Measurements from ENCODE around the gene LCN12. TPM values are rescaled to one million over a fixed set of nuclear protein-coding genes. Genes with fewer than 3 reads are reported as not detected.
A peak's percentile ranks its signal among the peaks of the same experiment; 100 is the strongest.

Gene LCN12
- polyA plus RNA-seq, 1 donor from 2014 or later: 2.9 TPM

- Histone ChIP-seq H2AFZ (ENCODE audit: low read depth, low read length) (no peak overlapping the region), H3F3A (ENCODE audit: insufficient read depth, low read length, poor library complexity, severe bottlenecking) (no peaks in the 10 kb centered on the region), H3K79me2 (replicated peaks; ENCODE audit: insufficient read depth, low read length) (peaks cover 8% of the 10 kb centered on the region), H3K4me3 (ENCODE audit: low read length) (no peak overlapping the region), H3K36me3 (ENCODE audit: insufficient read depth, low read length) (no peaks in the 10 kb centered on the region), H3K27ac (ENCODE audit: low read length) (no peak overlapping the region), H3K27me3 (ENCODE audit: insufficient read depth, low read depth, low read length) (no peaks in the 10 kb centered on the region), H3K9ac (ENCODE audit: low read length) (no peak overlapping the region), H3K4me2 (ENCODE audit: low read length) (no peak overlapping the region), H3K9me2 (ENCODE audit: insufficient read depth, low read length) (no peaks in the 10 kb centered on the region), H3K9me3 (ENCODE audit: low read length) (no peaks in the 10 kb centered on the region), H4K20me1 (ENCODE audit: insufficient read depth) (no peaks in the 10 kb centered on the region)
- TF ChIP-seq CTCF (IDR thresholded peaks at IDR 0.05; ENCODE audit: poor library complexity, severe bottlenecking) (peak; percentile 41), TAF1 (IDR thresholded peaks at IDR 0.05; ENCODE audit: low read depth) (no peak), RAD21 (conservative IDR thresholded peaks at IDR 0.05) (peak; percentile 34), EP300 (conservative IDR thresholded peaks at IDR 0.05; ENCODE audit: poor library complexity, severe bottlenecking) (no peak), REST (IDR thresholded peaks at IDR 0.05; ENCODE audit: borderline replicate concordance) (no peak), MXI1 (conservative IDR thresholded peaks at IDR 0.05; ENCODE audit: poor library complexity, severe bottlenecking) (no peak)
Measured at GRCh38 chr9:136947955-136948510, 4.0 kb upstream of the LCN12 start.

GRCh38 chr9:136949239-136949816 is 2.7 kb upstream of the LCN12 start:
- Histone ChIP-seq H3K9me3 (ENCODE audit: low read length) (no peaks in the 10 kb centered on the region), H3K79me2 (replicated peaks; ENCODE audit: insufficient read depth, low read length) (no peaks in the 10 kb centered on the region), H2AFZ (ENCODE audit: low read depth, low read length) (peak overlapping the region; percentile 85), H4K20me1 (ENCODE audit: insufficient read depth) (no peaks in the 10 kb centered on the region), H3F3A (ENCODE audit: insufficient read depth, low read length, poor library complexity, severe bottlenecking) (no peaks in the 10 kb centered on the region), H3K27ac (ENCODE audit: low read length) (peak overlapping the region; percentile 91), H3K9ac (ENCODE audit: low read length) (peak overlapping the region; percentile 93), H3K36me3 (ENCODE audit: insufficient read depth, low read length) (no peaks in the 10 kb centered on the region), H3K4me3 (ENCODE audit: low read length) (peak overlapping the region; percentile 82), H3K9me2 (ENCODE audit: insufficient read depth, low read length) (no peaks in the 10 kb centered on the region), H3K27me3 (ENCODE audit: insufficient read depth, low read depth, low read length) (no peaks in the 10 kb centered on the region), H3K4me2 (ENCODE audit: low read length) (peak overlapping the region; percentile 35)
- no peak for TF ChIP-seq MXI1 (conservative IDR thresholded peaks at IDR 0.05; ENCODE audit: poor library complexity, severe bottlenecking)
- TF ChIP-seq REST (IDR thresholded peaks at IDR 0.05; ENCODE audit: borderline replicate concordance): no peak
- no peak for TF ChIP-seq CTCF (IDR thresholded peaks at IDR 0.05; ENCODE audit: poor library complexity, severe bottlenecking)
- TF ChIP-seq EZH2 (IDR thresholded peaks at IDR 0.05; ENCODE audit: borderline replicate concordance, insufficient read depth, low read length, poor library complexity, severe bottlenecking): no peak
- no peak for TF ChIP-seq POLR2AphosphoS5 (IDR thresholded peaks at IDR 0.05)
- TF ChIP-seq RAD21 (conservative IDR thresholded peaks at IDR 0.05): no peak
- TF ChIP-seq SMC3 (conservative IDR thresholded peaks at IDR 0.05; ENCODE audit: poor library complexity): no peak
- TF ChIP-seq TAF1 (IDR thresholded peaks at IDR 0.05; ENCODE audit: low read depth): no peak
- no peak for TF ChIP-seq EP300 (conservative IDR thresholded peaks at IDR 0.05; ENCODE audit: poor library complexity, severe bottlenecking)

Measured in neural cell (in vitro differentiated cells).